ENCODE results near the gene CDHR2. TPM values are rescaled to one million over a fixed set of nuclear protein-coding genes. Genes with fewer than 3 reads are reported as not detected.

The CDHR2 gene
- total RNA-seq, 1 donor: not detected

DNA sequence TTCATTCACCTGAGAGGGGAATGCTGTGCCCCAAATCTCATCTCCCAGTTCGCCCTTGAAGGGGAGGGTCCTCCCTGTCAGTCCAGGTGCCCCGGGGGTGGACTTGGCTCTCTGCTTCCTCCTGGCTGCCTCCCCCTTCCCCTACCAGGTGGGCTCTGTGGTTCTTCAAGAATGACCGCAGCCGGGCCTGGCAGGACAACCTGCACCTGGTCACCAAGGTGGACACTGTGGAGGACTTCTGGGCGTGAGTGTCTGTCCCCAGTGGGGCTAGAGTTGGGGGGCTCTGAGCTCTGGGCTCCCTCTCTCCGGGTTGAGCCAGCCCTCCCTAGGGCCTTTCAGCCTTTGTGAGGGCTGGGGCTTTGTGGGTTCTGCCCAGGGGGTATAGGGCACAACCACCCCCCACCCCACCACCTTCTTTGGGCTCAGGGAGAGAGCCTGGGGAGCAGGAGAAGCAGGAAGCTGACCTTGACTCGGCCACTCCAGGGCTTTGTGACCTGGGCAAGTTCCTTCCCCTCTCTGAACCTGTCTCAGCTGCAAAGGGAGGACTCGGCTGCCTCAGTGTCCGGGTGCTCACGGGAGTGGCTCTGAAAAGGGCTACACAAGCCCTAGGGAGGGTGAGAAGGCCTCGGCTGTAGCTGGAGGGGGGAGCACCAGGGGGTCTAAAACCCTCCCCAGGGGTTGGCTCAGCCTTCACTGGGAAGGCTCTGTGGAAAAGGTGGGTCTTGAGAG lies 94.5 kb downstream of the CDHR2 start:
- no peak overlapping the region for H3K4me3 ChIP-seq (ENCODE audit: low read depth, low read length)
- TF ChIP-seq, protein P1, sequence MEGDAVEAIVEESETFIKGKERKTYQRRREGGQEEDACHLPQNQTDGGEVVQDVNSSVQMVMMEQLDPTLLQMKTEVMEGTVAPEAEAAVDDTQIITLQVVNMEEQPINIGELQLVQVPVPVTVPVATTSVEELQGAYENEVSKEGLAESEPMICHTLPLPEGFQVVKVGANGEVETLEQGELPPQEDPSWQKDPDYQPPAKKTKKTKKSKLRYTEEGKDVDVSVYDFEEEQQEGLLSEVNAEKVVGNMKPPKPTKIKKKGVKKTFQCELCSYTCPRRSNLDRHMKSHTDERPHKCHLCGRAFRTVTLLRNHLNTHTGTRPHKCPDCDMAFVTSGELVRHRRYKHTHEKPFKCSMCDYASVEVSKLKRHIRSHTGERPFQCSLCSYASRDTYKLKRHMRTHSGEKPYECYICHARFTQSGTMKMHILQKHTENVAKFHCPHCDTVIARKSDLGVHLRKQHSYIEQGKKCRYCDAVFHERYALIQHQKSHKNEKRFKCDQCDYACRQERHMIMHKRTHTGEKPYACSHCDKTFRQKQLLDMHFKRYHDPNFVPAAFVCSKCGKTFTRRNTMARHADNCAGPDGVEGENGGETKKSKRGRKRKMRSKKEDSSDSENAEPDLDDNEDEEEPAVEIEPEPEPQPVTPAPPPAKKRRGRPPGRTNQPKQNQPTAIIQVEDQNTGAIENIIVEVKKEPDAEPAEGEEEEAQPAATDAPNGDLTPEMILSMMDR (IDR thresholded peaks at IDR 0.05; ENCODE audit: insufficient read depth, low read length): no peak
- DNase-seq (ENCODE audit: low read depth): no peak

DNA sequence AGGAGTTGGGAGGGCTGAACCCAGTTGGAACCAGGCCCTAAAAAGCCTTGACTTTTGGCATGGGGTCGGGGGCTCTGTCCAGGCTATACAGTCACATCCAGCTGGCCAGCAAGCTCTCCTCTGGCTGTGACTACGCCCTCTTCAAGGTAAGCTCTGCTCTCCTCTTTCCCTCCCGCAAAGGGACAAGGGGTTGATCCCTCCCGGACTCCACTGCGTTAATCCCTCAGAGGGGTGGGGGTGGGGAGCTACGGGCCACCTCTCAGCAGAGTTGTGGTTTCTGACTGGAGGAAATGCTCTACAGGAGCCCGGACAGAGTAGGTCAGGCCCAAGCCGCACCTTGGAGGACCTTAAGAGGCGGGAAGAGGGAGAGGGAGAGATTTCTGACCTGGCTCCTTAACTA lies 95.2 kb downstream of the CDHR2 start:
- TF ChIP-seq, protein P1 (IDR thresholded peaks at IDR 0.05; ENCODE audit: insufficient read depth, low read length): no peak
- no peak for DNase-seq (ENCODE audit: low read depth)
- no peak overlapping the region for H3K4me3 ChIP-seq (ENCODE audit: low read depth, low read length)

DNA sequence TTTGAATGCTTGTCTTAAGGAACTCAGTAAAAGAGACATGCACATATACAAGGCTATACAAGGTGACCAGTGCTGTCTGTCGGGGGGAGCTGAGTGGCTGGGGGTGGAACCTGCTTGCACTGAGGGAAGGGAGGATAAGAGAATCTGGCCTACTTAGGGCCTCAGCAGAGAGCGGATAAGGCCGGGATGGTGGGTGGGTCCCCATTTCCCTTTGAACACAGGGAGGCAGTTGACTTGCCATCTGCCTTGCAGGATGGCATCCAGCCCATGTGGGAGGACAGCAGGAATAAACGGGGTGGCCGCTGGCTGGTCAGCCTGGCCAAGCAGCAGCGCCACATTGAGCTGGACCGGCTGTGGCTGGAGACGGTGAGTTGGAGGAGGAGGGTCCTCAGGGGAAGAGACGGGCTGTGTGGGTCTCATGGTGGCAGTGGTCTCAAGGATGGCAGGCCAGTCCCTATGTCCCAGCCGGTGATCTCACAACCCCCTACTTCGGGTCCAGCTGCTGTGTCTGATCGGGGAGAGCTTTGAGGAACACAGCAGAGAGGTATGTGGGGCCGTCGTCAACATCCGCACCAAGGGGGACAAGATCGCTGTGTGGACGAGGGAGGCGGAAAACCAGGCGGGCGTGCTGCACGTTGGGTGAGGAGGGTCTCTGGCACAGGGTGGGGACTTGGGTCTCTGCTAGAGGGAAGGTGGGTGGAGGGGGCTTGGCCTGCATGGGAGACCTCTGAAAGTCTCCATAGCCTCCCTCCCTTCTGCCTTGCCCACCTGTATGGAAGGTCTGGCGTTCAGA lies 95.9 kb downstream of the CDHR2 start:
- TF ChIP-seq, protein P1 (IDR thresholded peaks at IDR 0.05; ENCODE audit: insufficient read depth, low read length): no peak
- no peak overlapping the region for H3K4me3 ChIP-seq (ENCODE audit: low read depth, low read length)
- DNase-seq (ENCODE audit: low read depth): no peak

Small RNA genes lying within 50 kb of the gene (small RNA-seq; reads per million reads assigned to genes)
- gene MIR4281 (not detected), gene RF00019 (not detected), gene RN7SL684P (not detected)

Other genes with a start within 250 kb of the CDHR2 start
- gene KIAA1191, start 187.6 kb upstream of the CDHR2 start, total RNA-seq (ENCODE audit: low replicate concordance): 33.7 and 81.8 TPM in 2 replicates
- gene ARL10, start 183.9 kb upstream of the CDHR2 start, total RNA-seq (ENCODE audit: low replicate concordance): 9.3 and 19.9 TPM in 2 replicates
- 17.0 and 44.2 TPM in 2 replicates for gene NOP16, start 160.7 kb upstream of the CDHR2 start, total RNA-seq (ENCODE audit: low replicate concordance)
- 23.2 and 51.9 TPM in 2 replicates for gene HIGD2A, start 160.6 kb upstream of the CDHR2 start, total RNA-seq (ENCODE audit: low replicate concordance)
- gene CLTB, start 132.8 kb upstream of the CDHR2 start, total RNA-seq (ENCODE audit: low replicate concordance): 49.3 and 76.5 TPM in 2 replicates
- 42.3 and 45.3 TPM in 2 replicates for gene FAF2, start 101.0 kb upstream of the CDHR2 start, total RNA-seq (ENCODE audit: low replicate concordance)
- gene RNF44, start 11.9 kb upstream of the CDHR2 start, total RNA-seq (ENCODE audit: low replicate concordance): 3.1 and 4.8 TPM in 2 replicates
- 1.7 and 7.1 TPM in 2 replicates for gene GPRIN1, start 60.8 kb downstream of the CDHR2 start, total RNA-seq (ENCODE audit: low replicate concordance)
- gene SNCB, start 81.2 kb downstream of the CDHR2 start, total RNA-seq (ENCODE audit: low replicate concordance): not detected in 2 replicates
- not detected in 2 replicates for gene EIF4E1B, start 81.3 kb downstream of the CDHR2 start, total RNA-seq (ENCODE audit: low replicate concordance)
- gene TSPAN17, start 98.1 kb downstream of the CDHR2 start, total RNA-seq (ENCODE audit: low replicate concordance): 19.3 and 29.0 TPM in 2 replicates

All from fibroblast of the aortic adventitia (primary cell).